22Rv1 (cell line): Measurements from ENCODE around the gene CSF3R.
"Not testable (repeated sequence)": the region's sequence is repeated elsewhere in the genome, so short reads cannot be mapped to it uniquely, and the experiment has no call there.

Experiments
- H3K27ac ChIP-seq: fragments of 450-650 bp; 2 replicates; pipeline ENCODE4 v1.5.1; 2017
- ZFX ChIP-seq: fragments of 450-650 bp; IDR thresholded peaks from 2 replicates; pipeline ENCODE4 v1.6.1; 2017; ENCODE audit warnings: antibody characterized with exemption, borderline replicate concordance
- TF ChIP-seq, protein P1 (sequence below): fragments of 450-650 bp; IDR thresholded peaks from 2 replicates; pipeline ENCODE4 v1.5.1; 2017; ENCODE audit warnings: mild to moderate bottlenecking

The CSF3R gene

DNA sequence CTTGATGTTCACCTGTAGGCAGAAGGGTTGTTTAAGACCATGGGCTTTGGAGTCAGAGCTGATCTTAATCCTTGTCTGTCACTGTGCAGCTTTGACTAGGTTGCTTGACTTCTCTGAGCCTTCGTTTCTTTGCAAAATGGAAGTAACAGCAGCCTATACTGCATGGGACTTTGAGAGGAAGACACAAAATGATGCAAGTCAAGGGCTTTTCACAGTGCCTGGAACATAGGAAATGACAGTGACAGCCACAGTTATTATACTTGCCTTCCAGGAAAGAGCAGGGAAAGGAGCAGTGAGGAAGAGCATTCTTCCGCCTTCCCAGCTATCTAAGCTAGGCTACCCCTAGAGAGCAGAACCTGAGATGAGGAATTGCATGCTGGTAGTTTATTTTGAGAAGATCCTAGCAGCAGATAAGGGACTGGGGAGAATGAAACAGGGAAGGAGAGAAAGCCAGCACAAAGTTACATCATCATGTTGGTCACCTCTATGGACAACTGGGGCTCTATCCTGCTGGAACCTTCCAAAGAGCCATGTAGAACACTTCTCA, 3.1 kb downstream of the CSF3R start:
- no peak for TF ChIP-seq ZFX
- TF ChIP-seq, protein P1, sequence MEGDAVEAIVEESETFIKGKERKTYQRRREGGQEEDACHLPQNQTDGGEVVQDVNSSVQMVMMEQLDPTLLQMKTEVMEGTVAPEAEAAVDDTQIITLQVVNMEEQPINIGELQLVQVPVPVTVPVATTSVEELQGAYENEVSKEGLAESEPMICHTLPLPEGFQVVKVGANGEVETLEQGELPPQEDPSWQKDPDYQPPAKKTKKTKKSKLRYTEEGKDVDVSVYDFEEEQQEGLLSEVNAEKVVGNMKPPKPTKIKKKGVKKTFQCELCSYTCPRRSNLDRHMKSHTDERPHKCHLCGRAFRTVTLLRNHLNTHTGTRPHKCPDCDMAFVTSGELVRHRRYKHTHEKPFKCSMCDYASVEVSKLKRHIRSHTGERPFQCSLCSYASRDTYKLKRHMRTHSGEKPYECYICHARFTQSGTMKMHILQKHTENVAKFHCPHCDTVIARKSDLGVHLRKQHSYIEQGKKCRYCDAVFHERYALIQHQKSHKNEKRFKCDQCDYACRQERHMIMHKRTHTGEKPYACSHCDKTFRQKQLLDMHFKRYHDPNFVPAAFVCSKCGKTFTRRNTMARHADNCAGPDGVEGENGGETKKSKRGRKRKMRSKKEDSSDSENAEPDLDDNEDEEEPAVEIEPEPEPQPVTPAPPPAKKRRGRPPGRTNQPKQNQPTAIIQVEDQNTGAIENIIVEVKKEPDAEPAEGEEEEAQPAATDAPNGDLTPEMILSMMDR = no peak
- H3K27ac ChIP-seq = no peak overlapping the region

DNA sequence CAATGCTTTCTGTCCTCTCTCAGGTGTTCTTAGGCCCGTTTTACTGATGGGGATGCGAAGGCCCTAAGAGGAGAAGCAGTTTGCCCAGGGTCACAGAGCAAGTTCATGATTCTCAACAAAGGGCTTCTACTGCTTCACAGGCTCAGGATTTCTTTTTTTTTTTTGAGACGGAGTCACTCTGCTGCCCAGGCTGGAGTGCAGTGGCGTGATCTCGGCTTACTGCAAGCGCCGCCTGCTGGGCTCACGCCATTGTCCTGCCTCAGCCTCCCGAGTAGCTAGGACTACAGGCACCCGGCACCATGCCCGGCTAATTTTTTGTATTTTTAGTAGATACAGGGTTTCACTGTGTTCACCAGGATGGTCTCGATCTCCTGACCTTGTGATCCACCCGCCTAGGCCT, 5.1 kb downstream of the CSF3R start:
- not testable (repeated sequence) for H3K27ac ChIP-seq

DNA sequence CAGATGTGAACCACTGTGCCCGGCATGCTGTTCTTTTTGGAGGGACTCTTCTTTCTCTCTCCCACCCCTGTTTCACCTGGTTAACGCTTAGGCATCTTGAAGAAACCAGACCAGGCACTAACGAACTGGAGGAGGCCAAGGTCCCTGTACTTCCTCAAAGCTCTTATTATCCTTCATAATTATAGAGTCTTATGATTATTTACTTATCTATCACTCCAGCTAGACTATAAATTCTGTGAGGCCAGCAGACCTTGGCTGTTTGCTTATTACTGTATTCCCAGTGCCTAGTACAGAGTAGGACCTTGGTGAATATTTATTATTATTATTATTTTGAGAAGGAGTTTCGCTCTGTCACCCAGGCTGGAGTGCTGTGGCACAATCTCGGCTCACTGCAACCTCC, 5.8 kb downstream of the CSF3R start:
- TF ChIP-seq, protein P1 = no peak
- TF ChIP-seq ZFX = no peak

DNA sequence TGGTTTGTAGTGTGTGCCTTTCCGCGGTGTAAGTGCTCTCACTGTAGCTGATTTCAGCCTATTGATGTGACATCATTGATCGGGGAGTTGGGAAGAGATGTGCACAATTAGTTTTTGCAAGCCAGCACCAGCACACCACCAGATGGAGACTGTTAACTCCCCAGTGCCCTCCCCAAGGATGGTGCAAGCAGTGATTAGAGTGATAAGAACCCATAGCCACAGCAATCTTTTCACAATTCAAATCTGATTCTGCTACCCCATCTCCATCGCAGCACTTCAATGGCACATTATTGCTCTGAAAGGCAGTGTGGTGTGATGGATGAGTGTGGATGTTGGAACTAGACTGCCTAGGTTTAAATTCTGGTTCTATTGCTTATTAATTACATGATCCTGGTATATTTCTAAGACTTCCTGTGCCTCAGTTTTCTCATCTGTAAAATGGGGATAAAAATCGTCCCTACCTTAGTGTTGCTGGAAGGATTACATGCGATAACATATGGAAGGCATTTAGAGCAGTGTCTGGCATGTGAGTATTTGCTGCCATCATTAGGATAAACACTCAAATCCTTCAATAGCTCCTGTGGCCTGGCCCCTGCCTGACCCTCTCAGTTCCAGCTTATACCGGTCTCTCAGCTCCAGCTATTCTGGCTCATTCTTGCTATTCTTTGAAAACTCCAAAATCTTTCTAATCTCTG, 6.7 kb downstream of the CSF3R start:
- no peak overlapping the region for H3K27ac ChIP-seq
- TF ChIP-seq, protein P1 = no peak
- no peak for TF ChIP-seq ZFX

More for the DNA sequence above, 5.8 kb downstream of the CSF3R start:
- H3K27ac ChIP-seq = no peak overlapping the region

DNA sequence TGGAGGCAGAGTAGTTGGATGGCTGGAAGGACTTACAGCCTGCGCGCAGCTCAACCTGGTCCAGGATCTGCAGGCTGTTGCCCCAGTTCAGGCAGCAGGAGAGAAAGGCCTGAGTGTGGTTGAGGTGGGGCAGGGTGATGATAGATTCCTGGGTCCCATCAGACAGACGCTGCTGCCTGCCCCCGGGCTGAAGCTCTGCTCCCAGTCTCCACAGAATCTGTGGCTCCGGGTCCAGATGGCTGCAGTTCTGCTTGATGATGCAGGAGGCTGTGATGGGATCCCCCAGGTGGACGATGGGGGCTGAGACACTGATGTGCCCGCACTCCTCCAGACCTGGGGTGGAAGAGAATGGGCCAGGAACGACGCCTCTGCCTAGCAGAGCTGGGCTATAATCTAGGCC, 7.4 kb downstream of the CSF3R start:
- H3K27ac ChIP-seq = no peak overlapping the region
- TF ChIP-seq, protein P1 = no peak
- TF ChIP-seq ZFX = no peak

DNA sequence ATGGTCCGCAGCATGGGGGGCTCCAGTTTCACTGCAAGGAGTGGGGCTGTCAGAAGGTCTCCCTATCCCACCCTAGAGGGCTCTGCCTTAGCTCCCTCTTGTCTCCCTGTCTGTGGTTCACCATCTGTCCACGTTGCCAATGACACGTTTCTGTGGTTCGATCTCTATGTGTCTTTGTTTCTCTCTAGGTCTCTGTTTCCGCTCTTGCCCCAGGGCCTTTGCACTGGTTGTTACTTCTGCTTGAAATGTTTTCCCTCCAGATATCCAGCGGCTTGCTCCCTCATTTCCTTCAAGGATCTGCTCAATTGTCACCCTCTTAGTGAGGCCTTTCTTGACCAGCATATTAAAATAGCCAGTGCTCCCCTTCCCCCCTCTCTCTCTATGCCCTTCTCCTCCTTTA, 10.1 kb downstream of the CSF3R start:
- H3K27ac ChIP-seq = no peak overlapping the region

DNA sequence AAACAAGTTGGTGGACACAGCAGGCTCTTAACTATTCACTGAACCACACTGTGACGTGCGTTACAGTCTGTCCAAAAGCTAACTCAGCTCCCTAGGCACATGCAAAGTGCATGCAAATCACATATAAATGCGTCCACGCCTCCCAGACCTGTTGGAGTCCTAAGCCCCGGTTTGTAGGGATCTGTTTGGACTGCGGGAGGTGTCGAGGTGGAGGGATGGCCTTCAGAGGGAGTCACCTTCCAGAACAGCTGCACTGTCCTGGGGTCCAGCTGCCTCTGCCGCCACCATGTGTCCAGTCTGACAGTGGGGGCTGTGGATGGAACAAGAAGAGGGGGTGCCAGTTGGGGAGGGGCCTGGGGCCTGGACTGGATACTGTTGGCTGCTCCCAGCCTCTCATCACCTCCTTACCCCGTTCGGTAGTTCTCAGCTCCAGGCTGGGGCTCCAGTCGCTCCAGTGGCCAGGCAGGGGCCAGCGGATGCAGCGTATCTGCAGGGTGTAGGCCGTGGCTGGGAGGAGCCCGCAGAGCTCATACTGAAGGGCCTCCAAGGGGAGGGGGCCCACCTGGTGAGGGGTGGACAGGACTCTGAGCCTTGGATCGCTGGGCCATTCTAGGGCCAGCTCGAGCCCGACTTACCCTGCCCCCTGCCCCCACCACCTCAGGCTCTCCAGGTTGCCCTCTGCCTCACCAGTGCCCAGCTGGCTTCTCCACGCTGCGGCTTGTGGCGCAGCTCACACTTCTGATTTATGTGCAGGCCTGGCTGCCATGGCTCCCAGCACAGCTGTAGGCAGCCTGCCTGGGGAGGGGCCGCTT, 10.7 kb downstream of the CSF3R start:
- TF ChIP-seq, protein P1 = no peak
- TF ChIP-seq ZFX = no peak
- no peak overlapping the region for H3K27ac ChIP-seq

More for the DNA sequence above, 10.1 kb downstream of the CSF3R start:
- TF ChIP-seq, protein P1 = no peak
- no peak for TF ChIP-seq ZFX
